BLaER1 (cell line): ENCODE data around the gene NPHP4.

Experiments
- H3K27ac ChIP-seq: shearing (Covaris generic); formaldehyde crosslinking; 2 replicates; pipeline ENCODE4 v1.8.1; 2022
- H3K27me3 ChIP-seq: shearing (Covaris generic); formaldehyde crosslinking; 2 replicates; pipeline ENCODE4 v1.8.1; 2022
- H3K36me3 ChIP-seq: shearing (Covaris generic); formaldehyde crosslinking; 2 replicates; pipeline ENCODE4 v1.8.1; 2022
- H3K4me1 ChIP-seq: shearing (Covaris generic); formaldehyde crosslinking; 2 replicates; pipeline ENCODE4 v1.8.1; 2022
- H3K4me2 ChIP-seq: shearing (Covaris generic); formaldehyde crosslinking; 2 replicates; pipeline ENCODE4 v1.8.1; 2022
- H3K4me3 ChIP-seq: shearing (Covaris generic); formaldehyde crosslinking; 2 replicates; pipeline ENCODE4 v1.8.1; 2022
- H3K9ac ChIP-seq: shearing (Covaris generic); formaldehyde crosslinking; 2 replicates; pipeline ENCODE4 v1.8.1; 2022
- H3K9me3 ChIP-seq: shearing (Covaris generic); formaldehyde crosslinking; 2 replicates; pipeline ENCODE4 v1.8.1; 2022
- H4K20me1 ChIP-seq: shearing (Covaris generic); formaldehyde crosslinking; 2 replicates; pipeline ENCODE4 v1.8.1; 2022
- Cebpa-rat ChIP-seq: shearing (Covaris generic); IDR thresholded peaks from 2 replicates; pipeline ENCODE4 v1.8.1; 2022

Gene NPHP4

DNA sequence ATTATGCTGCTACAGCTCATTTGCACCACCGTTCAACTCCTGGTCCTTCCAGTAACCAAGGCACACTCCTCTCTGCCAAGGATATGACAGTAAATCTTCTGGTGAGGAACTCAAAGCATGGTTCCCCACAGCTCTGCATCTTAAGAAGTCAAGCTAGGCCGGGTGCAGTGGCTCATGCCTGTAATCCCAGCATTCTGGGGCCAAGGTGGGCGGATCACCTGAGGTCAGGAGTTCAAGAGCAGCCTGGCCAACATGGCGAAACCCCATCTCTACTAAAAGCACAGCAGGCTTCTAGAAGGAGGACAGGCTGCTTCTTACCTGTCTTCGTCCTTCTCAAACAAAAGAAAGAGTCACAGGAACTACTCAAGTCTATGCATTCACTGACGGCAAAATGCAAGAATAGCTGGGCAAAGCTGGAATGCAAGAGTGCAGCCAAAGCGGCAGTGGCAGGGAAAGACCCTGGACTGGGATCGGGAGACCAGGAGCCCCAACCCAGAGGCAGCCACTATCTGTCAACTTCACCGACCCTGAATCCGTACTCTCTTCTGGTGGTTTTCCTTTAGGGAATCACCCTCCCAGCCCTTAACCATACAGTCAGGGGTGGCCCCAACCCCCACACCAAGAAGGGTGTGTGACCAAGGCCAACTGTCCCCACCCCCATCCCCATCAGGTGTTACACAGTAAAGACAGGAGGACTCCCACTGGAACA, 75.5 kb downstream of the NPHP4 start:
- no peaks in the 10 kb centered on the region; the same call in 1 of the 2 replicates for H3K36me3 ChIP-seq
- no peak overlapping the region for H3K4me3 ChIP-seq
- H3K27ac ChIP-seq: no peak overlapping the region
- no peak overlapping the region for H3K4me2 ChIP-seq
- H3K9ac ChIP-seq: no peak overlapping the region
- peaks cover 34% of the 10 kb centered on the region for H3K4me1 ChIP-seq
- no peaks in the 10 kb centered on the region for H4K20me1 ChIP-seq
- H3K9me3 ChIP-seq: no peaks in the 10 kb centered on the region
- no peaks in the 10 kb centered on the region for H3K27me3 ChIP-seq
- no peak for TF ChIP-seq Cebpa-rat

DNA sequence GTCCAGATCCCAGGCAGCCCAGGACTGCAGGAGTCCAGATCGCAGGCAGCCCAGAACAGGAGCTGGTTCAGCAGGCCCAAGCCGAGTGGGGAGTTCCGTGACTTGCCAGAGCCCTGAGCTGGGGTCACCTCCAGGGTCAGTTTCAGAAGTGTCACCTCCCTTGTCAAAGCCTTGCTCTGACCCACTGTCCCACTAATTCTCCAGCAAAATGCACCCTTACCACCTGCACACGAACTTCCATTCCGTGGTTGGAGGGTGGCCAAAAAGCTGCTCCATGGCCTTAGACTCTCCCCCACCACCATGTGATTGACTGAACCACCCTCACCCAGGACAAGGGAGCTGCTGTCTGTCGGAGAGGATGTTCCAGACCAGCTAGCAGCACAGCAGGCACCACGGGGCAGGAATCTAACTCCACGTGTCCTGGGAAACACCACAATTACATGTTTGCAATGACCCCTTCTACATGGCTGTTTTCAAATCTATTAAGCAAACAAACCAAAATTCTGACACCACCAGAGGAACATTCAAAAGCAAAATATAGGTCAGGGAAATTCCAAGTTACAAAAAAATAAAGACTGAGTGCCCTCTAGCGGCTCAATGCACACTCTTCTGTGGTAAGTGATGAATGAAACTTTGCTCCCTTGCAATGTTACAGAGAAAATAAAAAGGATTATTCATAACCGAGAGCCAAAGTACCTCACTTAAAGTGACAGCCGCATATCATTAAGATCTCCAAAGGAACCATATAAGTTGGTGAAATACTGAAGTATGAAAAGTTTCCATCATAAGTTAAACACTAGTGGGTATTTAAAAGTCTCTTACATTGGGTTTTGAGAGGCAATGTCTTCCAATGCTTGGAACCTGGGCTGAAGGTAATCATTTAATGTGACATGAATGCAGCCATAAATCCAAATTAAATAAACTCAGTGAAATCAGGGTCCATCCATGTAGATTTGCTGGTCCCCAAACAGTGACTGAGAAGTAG, 76.3 kb downstream of the NPHP4 start:
- Histone ChIP-seq H3K4me3 (no peak overlapping the region), H3K9me3 (no peaks in the 10 kb centered on the region), H3K9ac (no peak overlapping the region), H3K27ac (0 out of 2 replicates have a peak overlapping the region, but pooled peaks have one; percentile 16), H3K36me3 (no peaks in the 10 kb centered on the region; the same call in 1 of the 2 replicates), H3K27me3 (no peaks in the 10 kb centered on the region), H3K4me2 (peak overlapping the region; percentile 48), H3K4me1 (peaks cover 42% of the 10 kb centered on the region), H4K20me1 (no peaks in the 10 kb centered on the region)
- TF ChIP-seq Cebpa-rat: no peak

- Histone ChIP-seq H3K4me1 (peaks cover 48% of the 10 kb centered on the region), H3K9ac (no peak overlapping the region), H3K4me3 (no peak overlapping the region), H4K20me1 (no peaks in the 10 kb centered on the region), H3K27me3 (no peaks in the 10 kb centered on the region), H3K9me3 (no peaks in the 10 kb centered on the region), H3K4me2 (peak overlapping the region; percentile 48), H3K36me3 (no peaks in the 10 kb centered on the region; the same call in 1 of the 2 replicates), H3K27ac (peak overlapping the region; percentile 16; the same call in 1 of the 2 replicates)
- no peak for TF ChIP-seq Cebpa-rat
These were observed 77.4 kb downstream of the NPHP4 start for GRCh38 chr1:5914676-5915365.

GRCh38 chr1:5913876-5914275, 78.3 kb downstream of the NPHP4 start:
- no peaks in the 10 kb centered on the region for H3K36me3 ChIP-seq
- no peak overlapping the region for H3K27ac ChIP-seq
- peaks cover 58% of the 10 kb centered on the region for H3K4me1 ChIP-seq
- TF ChIP-seq Cebpa-rat: no peak
- H3K9me3 ChIP-seq: no peaks in the 10 kb centered on the region
- no peak overlapping the region for H3K9ac ChIP-seq
- H4K20me1 ChIP-seq: no peaks in the 10 kb centered on the region
- H3K27me3 ChIP-seq: no peaks in the 10 kb centered on the region
- H3K4me3 ChIP-seq: no peak overlapping the region
- no peak overlapping the region for H3K4me2 ChIP-seq

- Histone ChIP-seq H3K4me1 (peaks cover 64% of the 10 kb centered on the region), H3K4me2 (no peak overlapping the region), H3K4me3 (no peak overlapping the region), H4K20me1 (no peaks in the 10 kb centered on the region), H3K36me3 (no peaks in the 10 kb centered on the region), H3K9ac (no peak overlapping the region), H3K27ac (no peak overlapping the region), H3K9me3 (no peaks in the 10 kb centered on the region), H3K27me3 (no peaks in the 10 kb centered on the region)
- no peak for TF ChIP-seq Cebpa-rat
These were observed 79.0 kb downstream of the NPHP4 start for GRCh38 chr1:5913078-5913845.

DNA sequence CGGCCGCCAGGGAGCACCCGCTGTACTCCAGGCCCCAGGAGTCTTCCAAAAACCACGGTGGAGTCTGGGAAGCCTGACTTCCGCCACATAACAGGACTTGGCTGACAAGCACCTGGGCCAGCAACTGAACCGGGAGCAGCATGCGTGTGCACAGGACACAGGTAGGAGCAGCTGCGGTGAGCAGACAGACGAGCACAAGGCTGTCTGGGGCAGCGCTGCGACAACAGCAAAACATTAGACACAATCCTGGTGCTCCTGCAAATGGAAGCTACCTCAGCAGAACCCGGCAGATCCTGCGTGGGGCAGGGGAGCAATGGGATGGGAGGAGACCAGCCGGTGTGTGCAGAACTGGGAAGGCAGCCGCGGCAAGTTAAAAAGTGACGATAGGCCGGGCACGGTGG, 80.4 kb downstream of the NPHP4 start:
- no peak overlapping the region for H3K9ac ChIP-seq
- no peaks in the 10 kb centered on the region for H4K20me1 ChIP-seq
- H3K27ac ChIP-seq: peak overlapping the region; percentile 20; the same call in 1 of the 2 replicates
- peak overlapping the region; percentile 29 for H3K4me2 ChIP-seq
- H3K9me3 ChIP-seq: no peaks in the 10 kb centered on the region
- no peak for TF ChIP-seq Cebpa-rat
- H3K4me1 ChIP-seq: peaks cover 73% of the 10 kb centered on the region
- no peak overlapping the region for H3K4me3 ChIP-seq
- H3K27me3 ChIP-seq: no peaks in the 10 kb centered on the region
- H3K36me3 ChIP-seq: no peaks in the 10 kb centered on the region; the same call in 1 of the 2 replicates

- H3K9me3 ChIP-seq: no peaks in the 10 kb centered on the region
- no peaks in the 10 kb centered on the region for H3K27me3 ChIP-seq
- no peaks in the 10 kb centered on the region for H4K20me1 ChIP-seq
- peaks cover 72% of the 10 kb centered on the region for H3K4me1 ChIP-seq
- peaks cover 5% of the 10 kb centered on the region; the same call in 1 of the 2 replicates for H3K36me3 ChIP-seq
- H3K4me2 ChIP-seq: peak overlapping the region; percentile 29
- H3K9ac ChIP-seq: no peak overlapping the region
- no peak overlapping the region for H3K4me3 ChIP-seq
- no peak overlapping the region for H3K27ac ChIP-seq
- no peak for TF ChIP-seq Cebpa-rat
These were observed 81.1 kb downstream of the NPHP4 start for GRCh38 chr1:5911157-5911556.

DNA sequence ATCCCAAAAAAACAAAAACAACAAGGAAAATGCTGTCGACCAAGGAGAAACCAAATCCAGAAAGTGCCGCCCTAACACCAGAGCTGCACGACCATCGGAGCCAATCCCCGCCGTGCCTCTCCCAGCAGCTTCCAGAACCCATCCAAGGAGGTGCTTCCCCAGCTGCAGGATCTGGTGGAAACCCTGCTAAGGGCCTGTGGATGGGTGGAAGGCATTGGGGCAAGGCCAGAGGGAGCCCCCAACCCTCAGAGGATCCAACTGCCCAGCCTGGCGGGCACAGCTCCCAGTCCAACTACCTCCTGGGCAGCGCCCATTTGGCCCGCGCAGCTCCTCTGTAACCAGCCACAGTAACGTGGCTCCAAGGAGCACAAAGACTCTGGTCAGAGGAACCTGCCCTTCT, 81.6 kb downstream of the NPHP4 start:
- Histone ChIP-seq H3K4me2 (no peak overlapping the region), H3K27ac (0 out of 2 replicates have a peak overlapping the region, but pooled peaks have one; percentile 69), H4K20me1 (no peaks in the 10 kb centered on the region), H3K4me1 (peaks cover 68% of the 10 kb centered on the region), H3K9me3 (no peaks in the 10 kb centered on the region), H3K36me3 (peaks cover 9% of the 10 kb centered on the region), H3K4me3 (no peak overlapping the region), H3K9ac (no peak overlapping the region), H3K27me3 (no peaks in the 10 kb centered on the region)
- TF ChIP-seq Cebpa-rat: no peak

DNA sequence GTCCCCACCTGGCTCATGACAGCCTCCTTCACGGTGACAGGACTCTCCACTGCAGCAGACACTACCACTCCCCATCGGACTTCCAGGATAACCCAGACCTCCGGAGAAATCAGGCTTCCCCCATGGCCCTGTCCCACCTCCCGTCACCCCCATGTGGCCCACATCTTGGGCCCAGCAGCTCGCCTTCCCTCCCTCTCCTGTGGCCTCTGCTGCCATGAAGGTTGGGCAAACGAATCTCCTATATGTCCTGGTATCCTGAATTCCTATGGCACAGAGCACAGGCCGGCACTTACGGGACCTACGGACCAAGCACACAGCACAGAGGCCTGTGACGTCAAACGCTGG, 82.0 kb downstream of the NPHP4 start:
- Histone ChIP-seq H3K9ac (no peak overlapping the region), H3K27ac (peak overlapping the region; percentile 69; the same call in 1 of the 2 replicates), H3K36me3 (peaks cover 13% of the 10 kb centered on the region), H4K20me1 (no peaks in the 10 kb centered on the region), H3K4me3 (no peak overlapping the region), H3K9me3 (no peaks in the 10 kb centered on the region), H3K27me3 (no peaks in the 10 kb centered on the region), H3K4me1 (peaks cover 63% of the 10 kb centered on the region), H3K4me2 (no peak overlapping the region)
- no peak for TF ChIP-seq Cebpa-rat
